HepG2 (cell line): ENCODE data around the gene ASCC2.

Experiments used
- ATF2 ChIP-seq: sonication (generic); formaldehyde crosslinking; IDR thresholded peaks from 2 replicates; pipeline ENCODE4 v1.4.0; 2020; ENCODE audit warnings: missing genetic modification reagents
- CTCF ChIP-seq: sonication (generic); formaldehyde crosslinking; IDR thresholded peaks from 2 replicates; pipeline ENCODE4 v1.5.0; 2020; ENCODE audit warnings: mild to moderate bottlenecking, missing genetic modification reagents, moderate library complexity
- ETV6 ChIP-seq: sonication (generic); formaldehyde crosslinking; conservative IDR thresholded peaks from 2 replicates; pipeline ENCODE4 v1.4.0; 2020; ENCODE audit warnings: missing genetic modification reagents
- MZF1 ChIP-seq: sonication (generic); formaldehyde crosslinking; IDR thresholded peaks from 2 replicates; pipeline ENCODE4 v1.8.1; 2023; ENCODE audit warnings: mild to moderate bottlenecking, missing genetic modification reagents, borderline replicate concordance
- NFIC ChIP-seq: IDR thresholded peaks from 2 replicates; pipeline ENCODE4 v1.6.1; 2012; ENCODE audit warnings: mild to moderate bottlenecking, low read length, inconsistent platforms
- NFRKB ChIP-seq: fragments of 450-650 bp; IDR thresholded peaks from 2 replicates; pipeline ENCODE4 v1.6.1; 2017
- RAD21 ChIP-seq: fragments of 450-650 bp; formaldehyde crosslinking; IDR thresholded peaks from 2 replicates; pipeline ENCODE4 v1.5.0; 2020; ENCODE audit warnings: mild to moderate bottlenecking
- ZC3H4 ChIP-seq: sonication (generic); formaldehyde crosslinking; IDR thresholded peaks from 2 replicates; pipeline ENCODE4 v1.4.0; 2020; ENCODE audit warnings: missing genetic modification reagents, borderline replicate concordance
- ZNF510 ChIP-seq: sonication (generic); formaldehyde crosslinking; IDR thresholded peaks from 2 replicates; pipeline ENCODE4 v1.4.0; 2020; ENCODE audit warnings: low read depth, mild to moderate bottlenecking, missing genetic modification reagents
- ZNF589 ChIP-seq: sonication (generic); formaldehyde crosslinking; conservative IDR thresholded peaks from 2 replicates; pipeline ENCODE4 v1.8.0; 2022; ENCODE audit warnings: mild to moderate bottlenecking, moderate library complexity, missing genetic modification reagents
- ZNF780A ChIP-seq: sonication (generic); formaldehyde crosslinking; IDR thresholded peaks from 2 replicates; pipeline ENCODE4 v1.8.0; 2022; ENCODE audit warnings: mild to moderate bottlenecking, missing genetic modification reagents, moderate library complexity
- TF ChIP-seq, protein P1 (sequence below): IDR thresholded peaks from 2 replicates; pipeline ENCODE4 v1.6.1; 2012; ENCODE audit warnings: inconsistent platforms
- TF ChIP-seq, protein P2 (sequence below): sonication (generic); formaldehyde crosslinking; IDR thresholded peaks from 2 replicates; pipeline ENCODE4 v1.5.0; 2020; ENCODE audit warnings: missing genetic modification reagents, mild to moderate bottlenecking, borderline replicate concordance
- TF ChIP-seq, protein P3 (sequence below): IDR thresholded peaks from 2 replicates; pipeline ENCODE4 v1.6.1; 2016; ENCODE audit warnings: missing compliant biosample characterization, missing genetic modification reagents, borderline replicate concordance

DNA sequence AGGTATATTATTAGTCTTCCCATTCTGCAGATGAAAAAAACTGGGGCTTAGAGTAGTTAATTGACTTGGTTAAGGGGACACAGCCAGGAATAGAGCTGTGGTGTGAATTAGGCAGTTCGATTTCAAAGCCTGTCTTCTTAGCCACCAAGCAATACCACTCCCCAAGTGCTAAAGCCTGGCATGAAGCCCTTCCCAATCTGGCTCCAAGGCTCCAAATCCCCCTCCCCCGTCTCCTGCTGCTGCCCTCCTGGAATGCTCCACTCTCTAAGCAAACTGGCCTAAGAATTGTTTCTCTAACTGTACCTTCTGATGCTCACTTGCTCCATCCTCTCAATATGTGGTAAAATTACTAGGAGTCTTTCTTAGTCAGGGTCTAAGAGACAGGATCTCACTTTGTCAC lies 18.6 kb downstream of the ASCC2 start:
- TF ChIP-seq, protein P1, sequence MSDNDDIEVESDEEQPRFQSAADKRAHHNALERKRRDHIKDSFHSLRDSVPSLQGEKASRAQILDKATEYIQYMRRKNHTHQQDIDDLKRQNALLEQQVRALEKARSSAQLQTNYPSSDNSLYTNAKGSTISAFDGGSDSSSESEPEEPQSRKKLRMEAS: no peak
- TF ChIP-seq NFIC (no peak), ETV6 (CRISPR knock-in tag) (no peak), MZF1 (CRISPR knock-in tag) (no peak), RAD21 (no peak), ZNF510 (CRISPR knock-in tag) (no peak), ZNF589 (CRISPR knock-in tag) (no peak), CTCF (CRISPR knock-in tag) (no peak), ZNF780A (CRISPR knock-in tag) (no peak), NFRKB (no peak), ATF2 (CRISPR knock-in tag) (no peak), ZC3H4 (no peak)
- TF ChIP-seq, protein P2, sequence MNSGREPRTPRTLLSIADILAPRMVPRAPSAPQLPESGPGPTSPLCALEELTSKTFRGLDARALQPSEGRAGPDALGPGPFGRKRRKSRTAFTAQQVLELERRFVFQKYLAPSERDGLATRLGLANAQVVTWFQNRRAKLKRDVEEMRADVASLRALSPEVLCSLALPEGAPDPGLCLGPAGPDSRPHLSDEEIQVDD (CRISPR knock-in tag): no peak
- TF ChIP-seq, protein P3, sequence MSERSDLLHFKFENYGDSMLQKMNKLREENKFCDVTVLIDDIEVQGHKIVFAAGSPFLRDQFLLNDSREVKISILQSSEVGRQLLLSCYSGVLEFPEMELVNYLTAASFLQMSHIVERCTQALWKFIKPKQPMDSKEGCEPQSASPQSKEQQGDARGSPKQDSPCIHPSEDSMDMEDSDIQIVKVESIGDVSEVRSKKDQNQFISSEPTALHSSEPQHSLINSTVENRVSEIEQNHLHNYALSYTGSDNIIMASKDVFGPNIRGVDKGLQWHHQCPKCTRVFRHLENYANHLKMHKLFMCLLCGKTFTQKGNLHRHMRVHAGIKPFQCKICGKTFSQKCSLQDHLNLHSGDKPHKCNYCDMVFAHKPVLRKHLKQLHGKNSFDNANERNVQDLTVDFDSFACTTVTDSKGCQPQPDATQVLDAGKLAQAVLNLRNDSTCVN (CRISPR knock-in tag): no peak
